Embryonic facial prominence (tissue), 1 donor: ENCODE results near the gene SPEN.
"Not testable (repeated sequence)": the region's sequence is repeated elsewhere in the genome, so short reads cannot be mapped to it uniquely, and the experiment has no call there.

Source experiments
- DNase-seq: peaks from one replicate; pipeline ENCODE4 v3.0.0-alpha.2; 2016; ENCODE audit errors: extremely low spot score

SPEN gene

DNA sequence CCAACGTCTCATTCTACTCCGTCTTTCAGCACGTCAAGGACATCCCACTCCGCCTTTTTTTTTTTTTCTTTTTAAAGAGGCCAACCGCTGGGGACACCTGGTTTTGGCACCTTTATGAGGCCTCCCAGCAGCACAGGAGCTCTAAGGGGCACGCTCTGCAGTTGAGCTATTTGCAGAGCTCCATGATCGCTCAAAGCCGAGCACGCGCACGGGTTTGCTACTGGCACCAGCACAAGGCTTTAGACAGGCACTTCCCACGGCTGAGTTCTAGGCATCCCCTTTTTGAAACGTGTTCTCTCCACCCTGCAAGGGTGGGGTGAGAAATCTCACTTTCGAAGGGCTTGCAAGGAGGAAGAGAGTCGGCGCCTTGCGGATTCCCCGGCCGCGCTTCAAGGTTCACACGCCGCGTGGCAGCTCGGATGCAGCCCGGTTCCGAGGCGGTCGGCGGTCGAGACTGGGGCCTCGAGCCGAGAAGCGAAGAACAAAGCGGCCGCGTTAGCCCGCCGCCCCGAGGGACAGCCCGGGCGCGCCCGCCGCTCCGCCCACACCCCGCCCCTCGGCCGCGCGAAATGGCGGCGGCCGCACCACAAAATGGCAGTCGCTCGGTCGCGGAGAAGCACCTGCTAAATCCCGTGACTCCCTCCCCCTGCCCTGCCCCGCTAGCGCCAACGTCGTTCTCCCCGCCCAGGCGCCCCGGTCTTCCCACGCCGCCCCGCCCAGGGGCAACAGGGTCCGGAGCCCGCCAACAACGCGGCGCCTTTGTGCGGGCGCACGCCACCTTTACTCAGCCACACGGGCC lies 12.9 kb upstream of the SPEN start:
- DNase-seq, result peak; percentile 75

GRCh38 chr1:15835205-15835740 lies 12.2 kb upstream of the SPEN start:
- DNase-seq, result no peak

GRCh38 chr1:15835741-15836510 lies 11.6 kb upstream of the SPEN start:
- peak; percentile 97 for DNase-seq

DNA sequence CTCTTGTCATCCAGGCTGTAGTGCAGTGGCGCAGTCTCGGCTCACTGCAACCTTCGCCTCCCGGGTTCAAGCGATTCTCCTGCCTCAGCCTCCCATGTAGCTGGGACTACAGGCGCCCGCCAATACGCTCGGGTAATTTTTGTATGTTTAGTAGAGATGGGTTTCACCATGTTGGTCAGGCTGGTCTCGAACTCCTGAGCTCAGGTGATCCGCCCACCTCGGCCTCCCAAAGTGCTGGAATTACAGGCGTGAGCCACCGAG lies 11.1 kb upstream of the SPEN start:
- DNase-seq, result not testable (repeated sequence)

- DNase-seq, result no peak
Measured at GRCh38 chr1:15836772-15837669, 10.5 kb upstream of the SPEN start.

GRCh38 chr1:15837931-15838330 lies 9.6 kb upstream of the SPEN start:
- DNase-seq, result no peak

DNA sequence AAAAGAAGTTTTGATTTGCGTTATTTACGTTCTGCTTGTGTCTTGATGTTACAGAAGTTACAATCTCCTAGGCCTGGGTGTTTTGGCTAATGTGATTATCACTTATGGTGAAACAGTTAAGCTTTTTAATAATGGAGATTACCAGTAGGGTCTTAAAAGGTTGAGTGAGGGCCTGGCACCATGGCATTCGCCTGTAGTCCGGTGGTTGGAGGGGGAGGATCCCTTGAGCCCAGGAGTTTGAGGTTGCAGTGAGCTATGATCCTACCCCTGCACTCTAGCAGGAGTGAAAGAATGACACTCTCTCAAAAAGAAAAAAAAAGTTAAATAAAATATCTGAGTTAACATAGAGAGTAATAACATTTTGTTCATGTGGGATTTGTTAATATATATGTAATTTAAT lies 8.8 kb upstream of the SPEN start:
- DNase-seq, result no peak

- no peak for DNase-seq
Measured at GRCh38 chr1:15843826-15844572, 3.5 kb upstream of the SPEN start.

- DNase-seq, result not testable (repeated sequence)
Measured at GRCh38 chr1:15846056-15846455, 1.5 kb upstream of the SPEN start.

- no peak for DNase-seq
Measured at GRCh38 chr1:15847893-15848142, 311 bp downstream of the SPEN start.

DNA sequence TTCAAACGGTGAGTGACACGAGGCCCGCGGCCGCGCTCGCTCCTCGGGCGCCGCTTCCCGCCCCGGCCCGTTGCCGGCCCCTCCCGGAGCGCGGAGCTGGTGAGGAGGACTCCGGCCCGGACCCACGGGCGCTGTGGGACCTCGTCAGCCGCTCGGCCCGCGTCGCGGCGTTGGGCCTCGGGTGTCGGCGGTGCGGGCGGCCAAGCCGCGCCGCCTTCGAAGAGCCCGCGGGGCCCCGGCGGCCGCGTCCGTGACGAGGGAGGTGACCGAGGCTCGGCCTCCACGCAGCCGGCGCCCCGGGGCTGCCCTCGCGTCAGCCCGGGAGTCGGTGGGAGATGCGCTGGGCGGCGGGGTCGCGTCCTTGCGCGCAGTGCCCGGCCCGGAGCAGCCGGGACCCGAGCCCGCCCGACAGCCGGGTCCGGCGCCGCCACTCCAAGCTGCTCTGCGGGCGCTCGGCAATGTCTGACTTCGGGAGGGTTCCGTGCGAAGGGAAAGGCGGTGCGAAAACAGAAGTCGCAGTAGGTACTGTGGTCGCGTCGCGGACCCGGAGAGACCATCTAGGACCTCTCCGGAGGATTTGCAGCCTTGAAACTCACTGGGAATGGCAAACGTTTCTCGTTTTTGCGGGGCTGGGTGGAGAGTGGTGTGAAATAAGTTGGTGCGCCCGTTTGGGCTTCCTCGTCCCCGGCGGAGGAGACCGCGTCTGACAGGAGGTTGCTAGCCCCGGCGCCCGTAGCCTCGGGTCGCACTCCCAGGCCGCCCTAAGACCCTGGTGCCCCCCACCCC lies 829 bp downstream of the SPEN start:
- no peak for DNase-seq

DNA sequence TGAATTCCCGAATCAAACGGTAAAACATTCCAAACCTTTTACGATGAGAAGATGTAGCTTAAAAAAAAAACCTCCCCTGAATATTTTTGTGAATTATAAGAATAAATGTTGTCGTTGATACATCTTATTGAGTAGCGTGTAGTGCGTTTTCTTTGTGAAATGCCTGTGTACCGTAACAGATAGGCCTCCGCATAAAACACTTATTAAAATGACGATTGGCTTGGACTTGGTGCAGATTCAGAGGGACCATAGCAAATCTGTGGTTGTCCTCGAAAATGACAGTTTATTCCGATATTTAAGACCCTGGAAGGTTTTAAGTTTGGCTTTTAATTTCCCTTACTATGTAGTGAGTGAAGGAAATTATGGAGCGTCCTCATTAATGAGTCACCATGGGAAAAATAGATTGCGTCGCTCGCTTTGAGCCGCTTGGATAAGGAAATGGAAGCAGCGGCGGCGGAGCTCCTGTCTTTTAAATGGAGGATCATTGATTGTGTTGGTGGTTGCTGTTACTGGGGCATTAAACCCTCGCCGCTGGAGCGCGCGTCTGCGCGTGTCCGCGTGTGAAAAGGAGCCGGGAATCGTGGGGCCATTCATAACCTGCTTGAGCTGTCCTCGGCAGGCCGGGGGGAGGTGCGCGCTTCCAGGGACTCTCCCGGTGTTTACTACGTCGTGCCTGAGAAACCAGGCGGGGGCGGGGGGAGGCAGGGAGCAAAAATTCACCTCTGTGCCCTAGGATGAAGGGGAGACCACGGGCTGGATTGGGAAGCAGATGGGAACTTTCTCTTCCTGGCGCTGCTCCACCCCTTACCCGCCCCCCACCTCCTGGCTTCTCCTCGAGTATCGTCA lies 1.6 kb downstream of the SPEN start:
- DNase-seq, result peak; percentile 68

- peak; percentile 77 for DNase-seq
Measured at GRCh38 chr1:15849775-15850324, 2.3 kb downstream of the SPEN start.

- no peak for DNase-seq
Measured at GRCh38 chr1:15850471-15851001, 3.0 kb downstream of the SPEN start.

GRCh38 chr1:15851210-15852035 lies 3.9 kb downstream of the SPEN start:
- no peak for DNase-seq

- no peak for DNase-seq
Measured at GRCh38 chr1:15852036-15852827, 4.7 kb downstream of the SPEN start.

DNA sequence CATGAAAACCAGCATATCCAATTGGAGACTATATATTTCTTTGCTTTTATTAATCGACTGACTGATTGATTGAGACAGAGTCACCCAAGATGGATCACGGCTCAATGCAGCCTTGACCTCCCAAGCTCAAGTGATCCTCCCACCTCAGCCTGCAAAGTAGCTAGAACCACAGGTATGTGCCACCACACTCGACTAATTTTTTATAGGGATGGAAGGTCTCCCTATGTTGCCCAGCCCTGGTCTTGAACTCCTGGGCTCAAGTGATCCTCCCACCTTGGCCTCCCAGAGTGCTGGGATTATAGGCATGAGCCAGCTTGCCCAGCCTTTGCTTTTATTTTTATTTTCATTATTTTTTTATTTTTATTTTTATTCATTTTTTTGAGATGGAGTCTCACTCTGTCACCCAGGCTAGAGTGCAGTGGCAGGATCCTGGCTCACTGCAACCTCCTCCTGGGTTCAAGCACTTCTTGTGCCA lies 5.4 kb downstream of the SPEN start:
- no peak for DNase-seq

DNA sequence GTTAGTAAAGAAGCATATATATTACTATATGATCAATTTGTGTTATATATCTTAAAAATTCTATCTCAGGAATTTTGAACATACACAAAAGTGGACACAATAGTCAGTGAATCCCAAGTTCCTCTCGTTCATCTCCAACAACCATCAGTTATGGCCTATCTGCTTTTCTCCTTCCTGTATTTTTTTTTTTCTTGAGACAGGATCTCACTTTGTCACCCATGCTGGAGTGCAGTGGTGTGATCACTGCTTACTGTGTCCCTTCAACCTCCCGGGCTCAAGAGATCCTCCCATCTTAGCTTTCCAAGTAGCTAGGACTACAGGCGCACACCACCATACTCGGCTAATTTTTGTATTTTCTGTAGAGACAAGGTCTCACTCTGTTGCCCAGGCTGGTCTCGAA lies 9.4 kb downstream of the SPEN start:
- DNase-seq, result no peak
